ENCODE results near the gene KNOP1.
"Not testable (repeated sequence)": the region's sequence is repeated elsewhere in the genome, so short reads cannot be mapped to it uniquely, and the experiment has no call there.

KNOP1 gene

GRCh38 chr16:19741354-19741753 is 23.3 kb upstream of the KNOP1 start:
- DNase-seq (ENCODE audit: low read depth in 2 of 2), result no peak

DNA sequence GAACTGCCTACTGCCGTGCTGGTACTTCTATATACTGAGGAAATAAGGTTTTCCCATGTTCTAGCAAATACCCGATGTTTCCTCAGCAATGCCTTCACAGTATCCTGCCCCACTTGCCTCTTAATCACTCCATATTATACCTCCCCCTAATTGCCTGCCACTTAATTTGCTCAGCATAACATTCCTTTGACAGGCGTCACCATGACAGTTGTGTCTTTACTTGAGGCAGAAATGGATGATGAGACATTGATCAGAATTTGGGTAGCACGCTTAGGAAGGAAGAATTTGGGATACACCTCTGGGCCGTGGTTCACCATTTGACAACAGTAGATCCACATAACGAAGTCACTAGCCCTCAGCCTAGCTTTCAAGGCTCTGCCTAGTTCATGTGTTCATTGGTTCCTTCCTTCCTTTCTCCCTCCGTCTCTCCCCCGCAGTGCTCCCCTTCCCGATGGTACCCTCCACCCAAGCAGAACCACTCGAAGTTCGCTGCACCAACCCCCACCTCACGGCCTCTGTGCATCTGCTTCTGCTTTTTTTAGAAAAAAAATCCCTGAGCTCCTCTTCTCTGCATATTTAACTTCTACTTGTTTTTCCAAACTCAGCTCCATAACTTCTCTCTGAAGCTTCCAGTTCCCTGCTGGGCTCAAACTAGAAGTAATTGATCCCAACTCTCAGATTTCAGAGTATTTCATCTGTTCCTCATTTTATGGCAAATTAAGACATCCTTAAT is 19.4 kb upstream of the KNOP1 start:
- DNase-seq (ENCODE audit: low read depth in 2 of 2), result no peak

GRCh38 chr16:19735074-19735867 is 17.2 kb upstream of the KNOP1 start:
- no peak for DNase-seq (ENCODE audit: low read depth in 2 of 2)

- DNase-seq (ENCODE audit: low read depth in 2 of 2), result no peak
Measured at GRCh38 chr16:19733551-19733950, 15.5 kb upstream of the KNOP1 start.

DNA sequence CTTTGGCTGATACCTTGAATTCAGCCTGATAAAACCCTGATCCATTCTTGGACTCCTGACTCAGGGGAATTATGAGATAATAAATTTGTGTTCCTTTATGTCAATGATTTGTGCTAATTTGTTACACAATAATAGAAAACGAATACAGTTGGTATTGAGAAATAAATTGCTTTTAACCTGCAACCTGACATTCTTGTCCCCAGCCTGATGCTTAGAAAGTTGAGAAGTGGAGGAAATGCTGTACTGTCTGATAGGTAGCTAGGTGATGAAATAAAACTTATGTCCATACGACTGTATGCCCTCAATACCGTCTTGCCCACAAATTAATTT is 10.6 kb upstream of the KNOP1 start:
- DNase-seq (ENCODE audit: low read depth in 2 of 2), result no peak

DNA sequence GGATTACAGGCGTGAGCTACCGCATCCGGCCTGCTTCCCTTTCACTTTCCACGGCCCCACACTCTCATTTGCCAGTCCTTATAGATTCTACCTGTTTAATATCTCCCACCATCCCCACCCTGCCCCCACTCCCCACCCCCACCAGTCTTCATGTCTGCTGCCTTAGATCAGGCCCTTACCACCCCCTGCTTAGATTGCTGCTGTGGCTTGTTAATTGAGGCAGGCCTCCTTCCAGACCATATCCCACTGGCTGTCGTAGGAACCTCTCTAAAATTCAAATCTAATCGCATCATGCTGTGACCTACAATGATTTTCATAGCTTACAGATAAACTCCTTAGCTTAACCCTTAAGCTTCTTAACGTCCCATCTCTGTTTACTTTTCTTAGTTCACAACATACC is 5.0 kb upstream of the KNOP1 start:
- DNase-seq (ENCODE audit: low read depth in 2 of 2), result no peak

- no peak for DNase-seq (ENCODE audit: low read depth in 2 of 2)
Measured at GRCh38 chr16:19722269-19722952, 4.4 kb upstream of the KNOP1 start.

DNA sequence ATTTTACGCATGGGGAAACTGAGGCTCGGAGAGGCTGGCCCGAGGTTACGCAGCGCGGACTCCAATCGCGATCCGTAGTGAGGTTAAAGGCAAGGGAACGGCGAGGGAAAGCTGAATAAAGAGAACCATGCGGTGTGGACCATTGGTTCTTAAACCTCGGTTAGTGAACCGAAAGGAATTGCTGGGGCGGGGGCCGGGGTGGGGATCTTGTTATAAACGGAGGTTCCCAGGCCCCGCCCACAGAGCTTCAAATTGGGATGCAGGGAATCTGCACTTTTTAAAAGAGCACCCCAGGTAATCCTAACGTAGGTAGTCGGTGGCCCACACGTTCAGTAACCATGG is 568 bp upstream of the KNOP1 start:
- DNase-seq (ENCODE audit: low read depth in 2 of 2), result no peak

DNA sequence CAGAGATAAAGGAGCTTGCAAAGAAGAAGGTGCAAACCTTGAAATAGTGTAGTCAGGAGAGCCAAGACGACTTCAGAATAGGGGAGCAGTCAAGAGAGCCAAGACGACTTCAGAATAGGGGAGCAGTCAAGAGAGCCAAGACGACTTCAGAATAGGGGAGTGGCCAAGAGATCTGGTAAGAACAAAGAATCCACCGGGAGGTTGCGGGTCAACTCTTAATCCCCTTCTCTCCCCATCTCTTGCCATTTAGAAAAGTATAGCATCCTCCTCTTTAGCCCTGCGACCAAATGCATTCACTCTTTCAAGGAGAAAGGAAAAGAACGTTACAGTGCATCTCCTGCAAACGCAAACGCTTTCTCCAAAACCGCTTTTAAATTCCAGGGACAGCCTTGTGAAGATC is 713 bp downstream of the KNOP1 start:
- DNase-seq (ENCODE audit: low read depth in 2 of 2), result no peak

- DNase-seq (ENCODE audit: low read depth in 2 of 2), result not testable (repeated sequence)
Measured at GRCh38 chr16:19716728-19717127, 1.3 kb downstream of the KNOP1 start.

DNA sequence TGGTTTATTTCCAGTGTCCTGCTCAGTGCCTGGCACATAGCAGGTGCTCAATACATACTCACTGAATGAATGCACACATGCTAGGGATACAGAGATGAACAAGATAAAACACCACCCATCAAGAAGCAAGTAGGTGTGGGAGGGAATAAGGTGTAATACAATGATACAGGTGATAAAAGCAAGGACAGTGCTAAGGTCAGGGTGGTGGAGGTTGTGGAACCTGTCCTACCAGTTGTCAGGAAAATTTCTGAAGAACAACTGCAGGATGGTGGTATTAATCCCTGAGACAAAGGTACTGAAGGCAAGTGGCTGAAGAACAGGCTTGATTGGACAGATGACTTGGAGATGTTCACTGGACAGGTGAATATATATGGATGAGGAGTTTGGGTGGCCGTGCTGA is 1.8 kb downstream of the KNOP1 start:
- no peak for DNase-seq (ENCODE audit: low read depth in 2 of 2)

DNA sequence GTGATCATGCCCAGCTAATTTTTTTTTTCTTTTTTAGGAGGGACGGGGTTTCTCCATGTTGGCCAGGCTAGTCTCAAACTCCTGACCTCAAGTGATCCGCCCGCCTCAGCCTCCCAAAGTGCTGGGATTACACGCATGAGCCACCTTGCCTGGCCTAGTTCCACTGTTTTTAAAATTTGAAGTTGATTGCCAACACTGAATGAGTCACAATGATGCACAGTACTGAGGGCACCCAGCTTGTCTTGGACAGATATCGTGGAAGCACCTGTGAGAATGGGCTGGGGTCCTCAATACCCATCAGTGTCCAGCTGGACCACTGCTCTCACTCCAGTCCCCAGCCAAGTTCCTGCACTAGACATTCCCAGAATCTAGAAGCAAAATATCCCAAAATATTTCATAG is 2.5 kb downstream of the KNOP1 start:
- DNase-seq (ENCODE audit: low read depth in 2 of 2), result no peak

DNA sequence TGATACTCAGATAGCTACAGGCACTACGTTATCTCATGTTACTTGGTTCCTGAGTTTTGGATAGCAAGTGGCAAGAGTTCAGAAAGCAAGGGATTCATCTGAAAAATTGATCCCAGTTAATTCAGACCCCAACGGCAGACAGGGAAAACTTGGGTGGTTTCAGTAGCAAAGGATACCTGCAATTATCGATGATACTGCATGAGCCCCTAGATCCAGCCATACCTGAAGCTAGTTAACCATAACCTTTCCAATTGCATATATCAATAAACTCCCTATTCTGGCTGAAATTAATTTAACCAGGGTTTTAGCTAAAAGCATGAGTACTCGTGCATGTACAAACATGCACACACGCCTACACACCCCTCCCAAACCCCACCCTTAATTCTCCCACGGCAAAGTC is 4.3 kb downstream of the KNOP1 start:
- DNase-seq (ENCODE audit: low read depth in 2 of 2), result no peak

DNA sequence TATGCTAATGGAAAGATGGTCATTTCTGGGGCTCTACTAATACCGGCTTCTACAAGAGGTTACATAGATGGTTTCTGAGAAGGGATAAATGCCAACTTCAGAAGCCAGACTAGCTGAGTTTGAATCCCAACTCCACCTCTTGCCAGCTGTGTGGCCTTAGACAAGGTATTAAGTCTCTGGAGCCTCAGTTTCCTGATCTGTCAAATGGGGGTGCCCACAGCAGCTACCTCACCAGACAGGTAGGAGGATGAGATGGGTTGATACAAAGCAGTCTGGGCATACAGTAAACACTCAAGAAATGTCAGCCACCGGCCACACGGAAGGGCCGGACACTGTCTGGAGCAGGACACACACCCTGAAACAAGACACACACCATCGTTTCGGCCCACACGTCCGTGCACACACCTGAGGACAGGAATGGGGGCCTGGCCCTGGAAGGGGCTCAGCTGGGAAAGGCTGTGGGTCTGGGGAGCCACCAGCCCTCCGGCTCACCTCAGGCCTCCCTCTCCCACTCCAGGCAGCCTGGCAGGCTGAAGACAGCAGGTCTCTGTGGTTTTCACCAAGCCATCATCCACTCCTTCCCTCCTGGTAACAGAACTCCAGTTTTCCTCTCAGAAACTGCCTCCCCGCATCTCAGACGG is 5.5 kb downstream of the KNOP1 start:
- DNase-seq (ENCODE audit: low read depth in 2 of 2), result no peak

- no peak for DNase-seq (ENCODE audit: low read depth in 2 of 2)
Measured at GRCh38 chr16:19711643-19712042, 6.4 kb downstream of the KNOP1 start.

GRCh38 chr16:19710991-19711545 is 7.0 kb downstream of the KNOP1 start:
- DNase-seq (ENCODE audit: low read depth in 2 of 2), result no peak

DNA sequence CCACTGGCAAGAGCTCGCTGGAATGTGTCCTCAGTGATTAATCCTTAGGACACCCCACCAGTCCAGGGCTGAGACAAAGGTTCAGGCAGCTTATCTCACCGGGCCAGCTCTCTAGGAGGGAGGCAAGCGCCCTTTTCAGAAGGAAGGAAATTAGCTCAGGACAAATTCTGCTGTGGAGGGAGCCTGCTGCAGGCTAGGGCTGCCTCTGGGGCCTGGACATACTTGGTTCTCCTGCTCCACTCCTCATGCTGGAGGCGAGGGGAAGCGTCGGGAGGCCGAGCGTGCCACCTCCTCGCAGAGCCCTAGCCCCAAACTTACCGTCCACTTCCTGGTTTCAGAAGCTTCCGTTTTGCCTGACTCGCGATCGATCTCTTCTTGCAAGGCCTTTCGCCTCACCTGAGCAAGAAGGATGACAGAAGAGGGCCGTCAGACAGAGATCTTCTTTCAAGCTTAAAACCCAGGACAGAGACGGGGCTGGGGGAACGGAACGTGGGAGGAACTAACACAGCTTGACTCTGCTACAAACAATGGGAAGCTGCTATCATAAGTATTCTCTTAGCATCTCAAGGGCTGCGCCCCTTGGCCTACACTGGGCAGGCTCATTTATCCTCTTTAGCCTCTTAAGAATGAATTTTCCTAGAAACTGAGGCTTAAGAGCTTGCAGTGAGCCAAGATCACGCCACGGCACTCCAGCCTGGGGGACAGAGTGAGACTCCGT is 7.7 kb downstream of the KNOP1 start:
- DNase-seq (ENCODE audit: low read depth in 2 of 2), result no peak

DNA sequence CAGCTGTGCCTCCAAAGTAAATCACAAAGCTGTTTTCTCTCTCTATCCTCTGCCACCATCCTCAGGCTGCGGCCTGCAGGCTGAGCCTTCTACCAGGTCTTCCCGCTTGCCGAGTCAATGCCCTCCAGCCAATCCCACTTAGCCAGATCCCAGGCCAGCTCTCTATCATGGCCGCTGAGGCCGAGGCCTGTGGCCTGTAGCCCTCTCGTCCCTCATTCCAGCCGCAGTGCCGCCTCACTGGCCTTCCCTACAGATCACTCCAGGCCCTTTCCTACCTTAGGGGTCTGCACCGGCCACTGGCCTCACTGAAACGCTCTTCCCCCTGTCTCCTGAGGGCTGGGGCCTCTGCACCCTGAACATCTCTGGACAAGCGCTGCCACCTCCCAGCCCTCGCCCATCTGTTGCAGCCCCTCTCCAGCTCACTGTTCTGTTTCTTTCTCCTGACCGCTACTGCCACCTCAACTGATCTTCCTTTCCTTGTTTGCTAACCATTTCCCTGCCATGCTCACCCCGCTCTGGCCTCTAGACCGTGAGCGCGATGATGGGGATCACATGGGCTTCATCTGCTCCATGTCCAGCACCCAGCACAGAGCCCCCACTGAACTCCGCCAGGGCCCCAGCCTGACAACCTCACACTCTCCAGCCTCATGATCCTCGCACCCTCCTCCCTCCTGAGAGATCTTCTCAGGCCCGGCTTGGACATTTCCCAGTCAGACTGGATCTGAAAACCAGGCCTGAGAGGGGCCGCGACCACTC is 8.5 kb downstream of the KNOP1 start:
- no peak for DNase-seq (ENCODE audit: low read depth in 2 of 2)

DNA sequence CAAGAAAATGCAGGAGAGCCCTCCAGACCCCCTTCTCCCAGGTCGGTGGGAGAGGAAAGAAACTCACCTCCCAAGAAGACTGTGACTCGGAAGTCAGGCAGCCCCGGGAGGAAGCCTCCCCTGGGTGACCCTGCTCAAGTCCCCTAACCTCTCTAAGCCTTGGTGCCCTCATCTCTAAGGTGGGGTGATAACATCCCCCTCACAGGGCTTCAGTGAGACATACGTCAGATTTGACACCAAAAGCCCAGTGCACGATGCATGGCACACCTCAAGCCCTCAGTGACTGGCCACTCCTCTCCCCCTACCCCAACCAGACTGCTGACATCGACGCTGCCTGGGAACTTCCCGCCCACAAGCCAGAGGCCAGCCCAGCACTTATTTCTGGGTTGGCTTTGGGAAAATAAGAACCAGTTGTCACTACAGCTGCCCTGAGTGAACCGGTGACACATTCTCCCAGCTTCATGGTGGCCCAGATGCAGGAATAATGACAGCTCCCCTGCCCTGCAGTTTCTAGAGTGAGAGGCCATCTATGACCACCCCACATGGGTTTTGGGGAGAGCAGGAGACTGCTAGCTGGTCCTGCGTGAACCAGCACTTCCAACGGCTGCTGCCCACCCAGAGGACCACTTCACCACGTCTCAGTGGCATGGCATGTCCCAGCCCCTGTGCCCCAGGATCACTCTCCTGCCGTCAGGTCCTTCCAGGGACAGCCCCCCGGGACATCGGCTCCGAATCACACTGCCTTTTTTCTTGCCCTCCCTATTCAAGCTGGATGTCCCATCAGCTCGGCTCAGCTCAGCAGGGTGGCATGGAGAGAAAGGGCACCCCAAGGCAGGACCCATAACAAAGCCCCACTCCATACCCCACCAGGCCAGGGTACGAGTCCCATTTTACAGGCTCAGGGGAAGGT is 9.5 kb downstream of the KNOP1 start:
- no peak for DNase-seq (ENCODE audit: low read depth in 2 of 2)
